Measurements from ENCODE around the gene LY6G5C. TPM values are rescaled to one million over a fixed set of nuclear protein-coding genes. Genes with fewer than 3 reads are reported as not detected.
A peak's percentile ranks its signal among the peaks of the same experiment; 100 is the strongest.

The LY6G5C gene
- total and polyA plus RNA-seq, 2 donors (not counting 1 experiment from before 2014, with no cell fraction given) = 0.76 to 3.4 TPM

GRCh38 chr6:31645325-31645724 is 35.5 kb downstream of the LY6G5C start:
- H3K4me1 ChIP-seq (ENCODE audit: control insufficient read depth in 2 of 2, insufficient read depth in 2 of 2, low read length in 2 of 2) = no peaks in the 10 kb centered on the region
- H3K79me2 ChIP-seq (ENCODE audit: control insufficient read depth, insufficient read depth, low read length) = peaks cover 33% of the 10 kb centered on the region
- TF ChIP-seq CTCF (IDR thresholded peaks at IDR 0.05) (no peak), EZH2 (IDR thresholded peaks at IDR 0.05; ENCODE audit: borderline replicate concordance, insufficient read depth, low read depth, low read length, poor library complexity, severe bottlenecking) (no peak)
- CTCF ChIA-PET = no interaction called here
- Mint-ChIP-seq H3K27ac (peak overlapping the region; percentile 32), H3K4me3 (no peak overlapping the region), H3K4me1 (peaks cover 5% of the 10 kb centered on the region), H3K27me3 (no peaks in the 10 kb centered on the region), H3K9me3 (ENCODE audit: insufficient read depth) (no peaks in the 10 kb centered on the region)
- H3K4me2 ChIP-seq (replicated peaks; ENCODE audit: low read depth, low read length, poor library complexity, severe bottlenecking) = no peak overlapping the region
- H3K9ac ChIP-seq (ENCODE audit: low read length) = no peak overlapping the region
- DNase-seq (no peak), ATAC-seq (ENCODE audit: low read depth) (no peak)
- POLR2A ChIA-PET = interaction anchor here (0.6 kb wide), 1 partner anchor 533 kb away, joined by 8 read pairs; the partner anchor contains the start of gene RNF5
- H3K9me3 ChIP-seq (ENCODE audit: control extremely low read depth in 1 of 3, control insufficient read depth in 2 of 3, insufficient read depth in 1 of 3, low read length in 2 of 3) = no peaks in the 10 kb centered on the region
- no peaks in the 10 kb centered on the region for H3K27me3 ChIP-seq (replicated peaks in 1 of 4; ENCODE audit: control extremely low read depth in 1 of 4, control insufficient read depth in 3 of 4, insufficient read depth in 4 of 4, low read length in 3 of 4)
- 98% methylated on average over 9 of the region's 9 CpGs for WGBS (ENCODE audit: insufficient coverage)
- no peak overlapping the region for H3K4me3 ChIP-seq (ENCODE audit: control extremely low read depth in 1 of 5, extremely low read depth in 1 of 5, insufficient read depth in 1 of 5, low read depth in 2 of 5, low read length in 4 of 5)
- peaks cover 38% of the 10 kb centered on the region for H4K20me1 ChIP-seq (ENCODE audit: control insufficient read depth, insufficient read depth, low read length, poor library complexity, severe bottlenecking)
- H3K27ac ChIP-seq (ENCODE audit: low read length in 2 of 2) = no peak overlapping the region
- intact Hi-C loops (cut with micrococcal nuclease) = no loop called here
- H3K36me3 ChIP-seq (replicated peaks in 1 of 2; ENCODE audit: control extremely low read depth in 1 of 2, control insufficient read depth in 1 of 2, extremely low read depth in 1 of 2, insufficient read depth in 2 of 2, low read length in 1 of 2) = peaks cover 5 to 87% of the 10 kb centered on the region in 2 experiments
- H2AFZ ChIP-seq (ENCODE audit: insufficient read depth, low read depth, low read length, poor library complexity, severe bottlenecking) = no peak overlapping the region

DNA sequence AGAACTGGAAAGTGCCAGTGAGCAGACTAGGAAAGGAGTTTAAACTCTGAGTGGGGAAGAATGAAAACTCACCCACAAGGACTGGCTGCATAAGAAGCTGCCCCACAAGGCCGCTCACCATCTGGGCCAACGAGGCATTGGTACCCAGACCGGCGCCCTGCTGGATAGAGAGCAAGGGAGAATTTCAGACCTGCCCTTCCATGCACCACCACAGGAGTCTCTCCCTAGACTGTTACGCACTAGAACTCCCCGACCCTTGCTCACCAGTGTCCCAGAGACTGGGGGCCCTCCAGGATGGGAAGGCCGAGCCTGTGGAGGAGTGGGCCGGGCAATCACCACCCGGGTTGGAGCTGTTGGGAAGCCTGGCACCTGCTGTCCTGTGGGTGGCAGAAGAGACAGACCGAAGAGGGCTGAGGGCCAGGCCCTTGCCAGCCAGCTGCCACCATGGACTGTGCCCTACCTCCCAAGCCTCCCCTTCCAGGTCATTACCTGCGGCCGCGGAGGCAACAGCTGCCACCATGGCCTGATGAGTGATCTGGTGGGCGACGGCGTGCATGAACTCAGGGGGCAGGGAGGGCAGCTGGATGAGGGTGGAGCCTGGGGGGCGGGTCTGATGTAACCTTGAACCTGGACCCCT is 36.9 kb downstream of the LY6G5C start:
- CTCF ChIA-PET = interaction anchor here (0.7 kb wide), 1 partner anchor 49 kb away, joined by 4 read pairs; no protein-coding TSS in a partner anchor
- POLR2A ChIA-PET = no interaction called here

More for the DNA sequence above, 36.9 kb downstream of the LY6G5C start:
- Histone ChIP-seq H3K79me2 (ENCODE audit: control insufficient read depth, insufficient read depth, low read length) (peaks cover 19% of the 10 kb centered on the region), H3K4me1 (ENCODE audit: control insufficient read depth in 2 of 2, insufficient read depth in 2 of 2, low read length in 2 of 2) (no peaks in the 10 kb centered on the region), H3K4me2 (replicated peaks; ENCODE audit: low read depth, low read length, poor library complexity, severe bottlenecking) (no peak overlapping the region), H3K27me3 (replicated peaks in 1 of 4; ENCODE audit: control extremely low read depth in 1 of 4, control insufficient read depth in 3 of 4, insufficient read depth in 4 of 4, low read length in 3 of 4) (no peaks in the 10 kb centered on the region), H3K9ac (ENCODE audit: low read length) (no peak overlapping the region), H3K4me3 (ENCODE audit: control extremely low read depth in 1 of 5, extremely low read depth in 1 of 5, insufficient read depth in 1 of 5, low read depth in 2 of 5, low read length in 4 of 5) (no peak overlapping the region), H3K9me3 (ENCODE audit: control extremely low read depth in 1 of 3, control insufficient read depth in 2 of 3, insufficient read depth in 1 of 3, low read length in 2 of 3) (no peaks in the 10 kb centered on the region), H3K36me3 (replicated peaks in 1 of 2; ENCODE audit: control extremely low read depth in 1 of 2, control insufficient read depth in 1 of 2, extremely low read depth in 1 of 2, insufficient read depth in 2 of 2, low read length in 1 of 2) (peaks cover 10 to 93% of the 10 kb centered on the region in 2 experiments), H2AFZ (ENCODE audit: insufficient read depth, low read depth, low read length, poor library complexity, severe bottlenecking) (no peak overlapping the region), H4K20me1 (ENCODE audit: control insufficient read depth, insufficient read depth, low read length, poor library complexity, severe bottlenecking) (peaks cover 33% of the 10 kb centered on the region), H3K27ac (ENCODE audit: low read length in 2 of 2) (no peak overlapping the region)
- intact Hi-C loops (cut with micrococcal nuclease) = no loop called here
- TF ChIP-seq EZH2 (IDR thresholded peaks at IDR 0.05; ENCODE audit: borderline replicate concordance, insufficient read depth, low read depth, low read length, poor library complexity, severe bottlenecking) = no peak
- TF ChIP-seq CTCF (IDR thresholded peaks at IDR 0.05) = no peak
- H3K27me3 Mint-ChIP-seq = no peaks in the 10 kb centered on the region
- ATAC-seq (ENCODE audit: low read depth) = no peak
- no peak overlapping the region for H3K27ac Mint-ChIP-seq
- H3K4me3 Mint-ChIP-seq = no peak overlapping the region
- H3K9me3 Mint-ChIP-seq (ENCODE audit: insufficient read depth) = no peaks in the 10 kb centered on the region
- no peak for DNase-seq
- 97% methylated on average over 10 of the region's 17 CpGs for WGBS (ENCODE audit: insufficient coverage)
- no peaks in the 10 kb centered on the region for H3K4me1 Mint-ChIP-seq

Data from B cell (primary cell).